Erythroblast (primary cell): ENCODE data around the gene RUNDC1.

Experiments
- GATA1 ChIP-seq: IDR thresholded peaks from 2 replicates; pipeline ENCODE4 v1.6.1; 2011; ENCODE audit warnings: low read depth, mild to moderate bottlenecking, control low read depth, low read length, moderate library complexity
- POLR2A ChIP-seq: IDR thresholded peaks from 2 replicates; pipeline ENCODE4 v1.6.1; 2011; ENCODE audit warnings: mild to moderate bottlenecking, low read length

- TF ChIP-seq POLR2A (no peak), GATA1 (no peak)
Measured at GRCh38 chr17:43033948-43034881, 53.9 kb downstream of the RUNDC1 start.
